Panc1 (cell line): Measurements from ENCODE around the gene TGFBI. TPM values are rescaled to one million over a fixed set of nuclear protein-coding genes. Genes with fewer than 3 reads are reported as not detected.

Experiments used
- ATAC-seq: fragments of 200-7000 bp; cut with Tn5 transposase; 2 replicates; pipeline ENCODE4 v1.9.1; 2020; ENCODE audit warnings: mild to moderate bottlenecking, moderate library complexity
- BruUV-seq: library from RNA; stranded (reverse); fragments of 400-500 nt; replicated peaks from 2 replicates; lab custom pipeline; 2021; lab: Mats Ljungman, UMichigan
- CTCF ChIA-PET: fragments of 300-600 bp; sonication (Branson Sonifier 250); formaldehyde crosslinking; loops from one replicate; lab custom pipeline; 2022; ENCODE audit warnings: antibody characterized with exemption; lab: Charles Lee
- POLR2A ChIA-PET: fragments of 300-600 bp; sonication (Branson Sonifier 250); formaldehyde crosslinking; loops from one replicate; lab custom pipeline; 2022; ENCODE audit warnings: antibody characterized with exemption; lab: Charles Lee
- DNase-seq: peaks from one replicate; pipeline ENCODE4 v3.0.0-alpha.2; 2010; ENCODE audit warnings: low read depth, low spot score
- H3K27ac ChIP-seq: 2 replicates; pipeline ENCODE4 v1.5.1; 2011; ENCODE audit warnings: mild to moderate bottlenecking, low read length, inconsistent platforms
- H3K27me3 ChIP-seq: fragments of 200-500 bp; sonication (Bioruptor generic); 2 replicates; pipeline ENCODE4 v1.6.0; 2014; ENCODE audit warnings: low read length, inconsistent platforms; ENCODE audit not compliant: control insufficient read depth, insufficient read depth
- H3K36me3 ChIP-seq: fragments of 200-500 bp; sonication (Bioruptor generic); 2 replicates; pipeline ENCODE4 v1.5.1; 2014; ENCODE audit warnings: inconsistent platforms, mild to moderate bottlenecking, low read length, moderate library complexity; ENCODE audit not compliant: control insufficient read depth, insufficient read depth
- H3K4me1 ChIP-seq: 2 replicates; pipeline ENCODE4 v1.5.1; 2011; ENCODE audit warnings: inconsistent platforms, mild to moderate bottlenecking, low read length, moderate library complexity; ENCODE audit not compliant: control insufficient read depth, insufficient read depth
- H3K4me3 ChIP-seq, 2 experiments: 2 replicates each; pipeline ENCODE4 v1.5.1; 2011 to 2012; ENCODE audit warnings: low read depth in 2 of 2, low read length in 2 of 2, mild to moderate bottlenecking in 2 of 2, inconsistent platforms in 1 of 2, moderate library complexity in 1 of 2
- H3K9me3 ChIP-seq: fragments of 200-500 bp; sonication (Bioruptor generic); 2 replicates; pipeline ENCODE4 v1.5.1; 2014; ENCODE audit warnings: low read depth, mild to moderate bottlenecking, inconsistent platforms, low read length, moderate library complexity; ENCODE audit not compliant: control insufficient read depth, insufficient read depth
- POLR2AphosphoS5 ChIP-seq: IDR thresholded peaks from 2 replicates; pipeline ENCODE4 v1.6.1; 2012; ENCODE audit warnings: mild to moderate bottlenecking, low read depth, low read length, moderate library complexity
- SIN3A ChIP-seq: IDR thresholded peaks from 2 replicates; pipeline ENCODE4 v1.6.1; 2012; ENCODE audit warnings: low read depth, mild to moderate bottlenecking, low read length, moderate library complexity, borderline replicate concordance; ENCODE audit not compliant: insufficient read depth
- TCF7L2 ChIP-seq: IDR thresholded peaks from 2 replicates; pipeline ENCODE4 v1.6.1; 2011; ENCODE audit warnings: mild to moderate bottlenecking, low read depth, low read length, inconsistent platforms
- in situ Hi-C: cut with HindIII; loops from 2 replicates; pipeline ENCODE4 v1.10.0; 2016; ENCODE audit warnings: low sequenced_read_pairs, low pct_unique_long_range_greater_than_20kb
- intact Hi-C: fragments of 100-400 bp; cut with micrococcal nuclease; formaldehyde crosslinking; loops from one replicate; pipeline ENCODE4 v1.10.0; 2022; ENCODE audit not compliant: unreplicated experiment
- total RNA-seq: library from RNA; stranded (reverse); gene quantifications from one replicate; pipeline ENCODE4 v1.2.1, GENCODE V29; 2021; ENCODE audit not compliant: unreplicated experiment
- TF ChIP-seq, protein P1 (sequence below): fragments of 450-650 bp; IDR thresholded peaks from 2 replicates; pipeline ENCODE4 v1.5.1; 2017; ENCODE audit warnings: mild to moderate bottlenecking
- TF ChIP-seq, protein P2 (sequence below), 2 experiments: IDR thresholded peaks; 2 replicates each; pipeline ENCODE4 v1.6.1; 2011 to 2012; ENCODE audit warnings: low read depth in 2 of 2, control low read depth in 1 of 2, low read length in 1 of 2, mild to moderate bottlenecking in 1 of 2, moderate library complexity in 1 of 2; ENCODE audit not compliant: insufficient read depth in 1 of 2

The TGFBI gene
- total RNA-seq, 1 experiment from 2014 or later = 314 TPM

DNA sequence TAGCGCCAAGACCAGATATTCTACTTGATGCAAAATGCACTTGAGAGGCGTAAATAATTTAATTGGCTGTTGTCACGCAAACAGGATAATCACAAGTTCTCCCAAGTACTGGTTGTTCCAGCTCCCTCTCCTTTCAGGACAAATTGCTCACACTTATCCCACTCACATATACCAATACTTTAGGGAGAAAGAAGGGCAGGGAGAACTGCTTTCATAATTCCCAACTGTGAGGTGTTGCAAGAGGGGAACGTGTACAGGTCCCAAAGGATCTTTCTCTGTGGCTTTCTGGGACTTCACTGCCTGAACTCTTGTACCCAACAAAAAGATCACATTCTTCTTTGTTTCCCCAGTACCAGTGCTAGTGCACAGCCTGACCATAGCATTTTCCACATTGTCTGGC lies 21.5 kb upstream of the TGFBI start:
- no TSS peak for BruUV-seq
- Histone ChIP-seq H3K9me3 (no peaks in the 10 kb centered on the region), H3K4me1 (no peaks in the 10 kb centered on the region), H3K4me3 (no peak overlapping the region), H3K27ac (no peak overlapping the region), H3K27me3 (no peaks in the 10 kb centered on the region), H3K36me3 (no peaks in the 10 kb centered on the region)
- no peak for ATAC-seq
- DNase-seq = no peak
- intact Hi-C loops = no loop called here
- in situ Hi-C loops = no loop called here
- POLR2A ChIA-PET = no interaction called here
- CTCF ChIA-PET = no interaction called here
- no peak for TF ChIP-seq SIN3A
- TF ChIP-seq, protein P1, sequence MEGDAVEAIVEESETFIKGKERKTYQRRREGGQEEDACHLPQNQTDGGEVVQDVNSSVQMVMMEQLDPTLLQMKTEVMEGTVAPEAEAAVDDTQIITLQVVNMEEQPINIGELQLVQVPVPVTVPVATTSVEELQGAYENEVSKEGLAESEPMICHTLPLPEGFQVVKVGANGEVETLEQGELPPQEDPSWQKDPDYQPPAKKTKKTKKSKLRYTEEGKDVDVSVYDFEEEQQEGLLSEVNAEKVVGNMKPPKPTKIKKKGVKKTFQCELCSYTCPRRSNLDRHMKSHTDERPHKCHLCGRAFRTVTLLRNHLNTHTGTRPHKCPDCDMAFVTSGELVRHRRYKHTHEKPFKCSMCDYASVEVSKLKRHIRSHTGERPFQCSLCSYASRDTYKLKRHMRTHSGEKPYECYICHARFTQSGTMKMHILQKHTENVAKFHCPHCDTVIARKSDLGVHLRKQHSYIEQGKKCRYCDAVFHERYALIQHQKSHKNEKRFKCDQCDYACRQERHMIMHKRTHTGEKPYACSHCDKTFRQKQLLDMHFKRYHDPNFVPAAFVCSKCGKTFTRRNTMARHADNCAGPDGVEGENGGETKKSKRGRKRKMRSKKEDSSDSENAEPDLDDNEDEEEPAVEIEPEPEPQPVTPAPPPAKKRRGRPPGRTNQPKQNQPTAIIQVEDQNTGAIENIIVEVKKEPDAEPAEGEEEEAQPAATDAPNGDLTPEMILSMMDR = no peak
- no peak for TF ChIP-seq TCF7L2
- TF ChIP-seq POLR2AphosphoS5 = no peak
- TF ChIP-seq, protein P2, sequence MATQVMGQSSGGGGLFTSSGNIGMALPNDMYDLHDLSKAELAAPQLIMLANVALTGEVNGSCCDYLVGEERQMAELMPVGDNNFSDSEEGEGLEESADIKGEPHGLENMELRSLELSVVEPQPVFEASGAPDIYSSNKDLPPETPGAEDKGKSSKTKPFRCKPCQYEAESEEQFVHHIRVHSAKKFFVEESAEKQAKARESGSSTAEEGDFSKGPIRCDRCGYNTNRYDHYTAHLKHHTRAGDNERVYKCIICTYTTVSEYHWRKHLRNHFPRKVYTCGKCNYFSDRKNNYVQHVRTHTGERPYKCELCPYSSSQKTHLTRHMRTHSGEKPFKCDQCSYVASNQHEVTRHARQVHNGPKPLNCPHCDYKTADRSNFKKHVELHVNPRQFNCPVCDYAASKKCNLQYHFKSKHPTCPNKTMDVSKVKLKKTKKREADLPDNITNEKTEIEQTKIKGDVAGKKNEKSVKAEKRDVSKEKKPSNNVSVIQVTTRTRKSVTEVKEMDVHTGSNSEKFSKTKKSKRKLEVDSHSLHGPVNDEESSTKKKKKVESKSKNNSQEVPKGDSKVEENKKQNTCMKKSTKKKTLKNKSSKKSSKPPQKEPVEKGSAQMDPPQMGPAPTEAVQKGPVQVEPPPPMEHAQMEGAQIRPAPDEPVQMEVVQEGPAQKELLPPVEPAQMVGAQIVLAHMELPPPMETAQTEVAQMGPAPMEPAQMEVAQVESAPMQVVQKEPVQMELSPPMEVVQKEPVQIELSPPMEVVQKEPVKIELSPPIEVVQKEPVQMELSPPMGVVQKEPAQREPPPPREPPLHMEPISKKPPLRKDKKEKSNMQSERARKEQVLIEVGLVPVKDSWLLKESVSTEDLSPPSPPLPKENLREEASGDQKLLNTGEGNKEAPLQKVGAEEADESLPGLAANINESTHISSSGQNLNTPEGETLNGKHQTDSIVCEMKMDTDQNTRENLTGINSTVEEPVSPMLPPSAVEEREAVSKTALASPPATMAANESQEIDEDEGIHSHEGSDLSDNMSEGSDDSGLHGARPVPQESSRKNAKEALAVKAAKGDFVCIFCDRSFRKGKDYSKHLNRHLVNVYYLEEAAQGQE (IDR thresholded peaks at IDR 0.05; ENCODE audit: insufficient read depth in 1 of 2, low read depth in 2 of 2, low read length in 1 of 2) = no peak

GRCh38 chr5:136011414-136012001 lies 17.3 kb upstream of the TGFBI start:
- CTCF ChIA-PET = no interaction called here
- no TSS peak for BruUV-seq
- Histone ChIP-seq H3K4me1 (no peaks in the 10 kb centered on the region), H3K9me3 (no peaks in the 10 kb centered on the region), H3K4me3 (no peak overlapping the region), H3K27ac (no peak overlapping the region), H3K36me3 (no peaks in the 10 kb centered on the region), H3K27me3 (no peaks in the 10 kb centered on the region)
- TF ChIP-seq, protein P1 = no peak
- no peak for TF ChIP-seq SIN3A
- POLR2A ChIA-PET = no interaction called here
- DNase-seq (no peak), ATAC-seq (no peak)
- in situ Hi-C loops = no loop called here
- intact Hi-C loops = no loop called here
